Smooth muscle cell of the brain vasculature (primary cell): ENCODE data around the gene TMA7.

Experiments used
- DNase-seq: peaks from one replicate; pipeline ENCODE4 v3.0.0-alpha.2; 2012; ENCODE audit warnings: low read depth, low spot score

The TMA7 gene

DNA sequence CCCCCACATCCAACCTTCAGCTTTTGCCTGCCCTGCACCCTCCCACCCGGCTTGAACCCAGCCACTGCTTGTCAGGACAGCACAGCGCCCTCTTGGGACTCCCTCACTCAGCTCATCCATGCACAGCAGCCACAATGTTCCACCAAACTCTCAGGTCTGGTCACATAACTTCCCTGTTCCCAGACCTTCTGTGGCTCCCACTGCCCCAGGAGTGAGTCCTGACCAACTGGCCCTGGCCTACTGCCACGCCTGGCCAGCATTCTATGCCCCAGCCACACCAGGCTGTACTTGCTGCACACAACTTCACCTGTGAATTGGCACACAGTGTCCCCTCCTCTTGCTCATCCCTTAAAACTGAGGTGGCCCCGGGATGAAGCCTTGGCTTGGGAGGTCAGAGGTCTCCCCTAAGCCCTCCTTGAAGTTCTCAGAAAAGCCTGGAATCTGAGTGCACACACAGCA lies 31.2 kb upstream of the TMA7 start:
- no peak for DNase-seq

DNA sequence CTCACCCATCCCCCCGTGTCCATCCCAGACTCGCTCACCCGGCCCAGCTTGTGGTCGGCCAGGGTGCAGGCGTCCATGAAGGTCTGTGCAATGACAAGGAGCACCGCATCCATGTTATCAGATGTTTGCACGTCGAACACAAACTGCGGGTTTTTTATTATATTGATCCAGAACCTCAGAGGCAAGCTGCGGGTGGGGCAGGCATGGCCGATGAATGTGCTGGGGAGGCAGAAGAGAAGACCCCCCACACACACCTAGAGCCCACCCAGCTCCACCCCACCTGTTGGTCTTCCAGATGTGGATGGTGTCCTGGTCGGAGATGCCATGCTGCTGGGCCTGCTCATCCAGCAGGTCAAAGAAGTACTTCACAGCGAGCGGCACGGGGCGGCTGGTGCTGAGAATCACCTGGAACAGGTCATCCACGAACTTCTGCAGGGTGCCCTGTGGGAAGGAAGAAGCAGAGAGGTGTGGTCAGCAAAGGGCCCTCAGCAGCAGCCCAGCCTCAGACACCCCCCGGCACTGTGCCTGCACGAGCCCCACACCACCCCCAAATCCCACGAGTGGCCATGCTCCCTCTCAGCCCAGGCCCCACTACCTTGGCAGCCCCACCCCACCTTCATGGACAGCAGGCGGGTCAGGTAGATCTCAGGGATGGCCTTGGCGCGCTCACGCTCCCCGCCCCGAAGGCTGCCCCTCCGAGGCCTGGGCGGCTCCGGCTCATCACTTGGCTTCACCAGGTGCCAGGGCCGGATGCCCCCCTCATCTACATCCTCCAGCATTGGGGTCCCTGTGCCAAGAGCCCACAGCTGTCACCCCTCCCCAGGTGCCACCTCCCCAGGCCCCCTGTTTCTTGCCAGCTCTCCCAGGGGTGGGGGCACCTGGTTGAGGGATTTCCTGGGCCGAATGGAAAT lies 30.5 kb upstream of the TMA7 start:
- no peak for DNase-seq

GRCh38 chr3:48410205-48411040 lies 29.6 kb upstream of the TMA7 start:
- no peak for DNase-seq

GRCh38 chr3:48411041-48411588 lies 28.9 kb upstream of the TMA7 start:
- no peak for DNase-seq

DNA sequence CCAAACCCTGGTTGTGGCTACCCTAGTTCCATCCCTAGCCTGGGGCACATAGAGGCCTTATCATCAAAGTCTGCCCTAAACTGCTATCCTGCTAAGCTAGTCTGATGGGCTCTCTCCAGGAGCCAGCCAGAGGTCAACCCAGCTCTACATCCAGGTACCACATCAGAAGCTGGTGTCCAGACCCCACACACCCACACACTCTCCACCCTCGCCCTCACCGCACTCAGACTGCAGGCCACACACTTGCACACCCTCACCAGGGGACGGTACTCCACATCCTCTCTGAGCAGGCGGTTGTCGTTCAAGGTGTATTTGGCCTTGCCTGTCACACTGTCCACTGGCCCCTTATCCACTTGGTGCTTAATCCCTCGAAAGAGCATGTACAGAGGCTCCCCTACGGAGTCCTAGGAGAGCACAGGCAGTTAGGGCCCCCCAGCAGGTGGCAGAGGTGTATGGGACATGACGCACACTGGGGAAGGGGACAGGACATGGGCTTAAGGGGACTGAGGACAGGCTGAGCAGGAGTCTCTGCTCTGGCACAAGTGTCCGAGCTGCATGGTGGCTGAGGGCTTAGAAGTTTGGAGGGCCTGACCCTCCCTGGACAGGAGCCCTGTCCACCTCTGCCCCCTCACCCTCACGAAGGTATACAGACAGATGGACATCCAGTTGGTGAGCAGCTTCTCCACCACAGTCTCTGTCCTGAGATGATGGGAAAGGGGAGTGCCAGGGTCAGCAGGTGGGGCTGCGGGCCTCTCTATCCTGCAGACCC lies 28.3 kb upstream of the TMA7 start:
- DNase-seq: no peak

- no peak for DNase-seq
Measured at GRCh38 chr3:48412375-48413001, 27.6 kb upstream of the TMA7 start.

DNA sequence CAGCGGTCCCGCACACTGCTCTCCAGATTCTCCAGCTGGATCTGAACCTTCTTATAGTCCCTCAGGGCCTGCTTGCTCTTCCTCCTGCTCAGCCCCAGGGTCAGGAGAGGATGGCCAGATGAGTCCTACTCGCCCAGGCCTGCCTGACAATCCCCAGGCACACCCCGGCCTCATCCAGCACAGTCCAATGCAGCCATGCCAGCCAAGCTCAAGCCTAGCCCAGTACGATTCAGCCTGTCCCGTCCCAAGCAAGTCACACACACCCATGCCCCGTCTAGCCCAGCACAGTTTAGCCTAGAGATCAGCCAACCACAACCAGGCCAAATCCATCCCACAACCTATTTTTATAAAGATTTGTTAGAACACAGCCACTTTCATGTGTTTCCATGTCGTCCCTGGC lies 27.0 kb upstream of the TMA7 start:
- DNase-seq: no peak

- DNase-seq: no peak
Measured at GRCh38 chr3:48413611-48414010, 26.4 kb upstream of the TMA7 start.

GRCh38 chr3:48414376-48415250 lies 25.4 kb upstream of the TMA7 start:
- no peak for DNase-seq

DNA sequence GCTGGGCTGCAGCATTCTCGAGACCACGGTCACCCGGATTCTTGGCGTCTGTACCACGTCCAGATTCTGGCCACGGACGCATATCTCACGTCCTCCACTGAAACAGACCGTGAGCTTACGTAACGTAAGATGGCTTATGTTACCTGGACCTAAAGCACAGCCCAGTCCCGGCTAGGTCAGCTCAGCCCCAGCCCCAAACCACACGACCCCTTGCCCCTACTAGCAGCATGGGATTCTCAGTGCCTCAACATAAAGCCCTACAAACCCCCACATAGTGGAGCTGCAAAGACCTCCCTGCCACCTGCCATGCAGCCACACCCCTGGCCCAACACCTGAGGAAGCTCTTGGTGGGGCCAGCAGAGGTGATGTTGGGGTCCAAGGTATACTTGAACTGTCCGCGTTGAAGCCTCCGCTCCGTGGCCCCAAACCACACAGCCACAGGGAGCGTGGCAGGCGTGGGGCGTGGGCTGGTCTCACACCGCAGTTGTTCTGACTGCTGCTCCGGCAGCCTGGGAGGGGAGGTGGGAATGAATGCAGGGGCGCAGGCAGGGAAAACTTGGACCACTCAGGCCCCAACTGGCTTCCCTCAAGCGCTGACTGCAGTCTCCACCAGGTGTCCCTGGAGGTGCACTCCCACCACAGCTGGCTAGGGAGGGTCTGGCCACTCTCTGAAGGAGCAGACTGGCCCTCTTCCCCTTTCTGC lies 24.7 kb upstream of the TMA7 start:
- DNase-seq: no peak

DNA sequence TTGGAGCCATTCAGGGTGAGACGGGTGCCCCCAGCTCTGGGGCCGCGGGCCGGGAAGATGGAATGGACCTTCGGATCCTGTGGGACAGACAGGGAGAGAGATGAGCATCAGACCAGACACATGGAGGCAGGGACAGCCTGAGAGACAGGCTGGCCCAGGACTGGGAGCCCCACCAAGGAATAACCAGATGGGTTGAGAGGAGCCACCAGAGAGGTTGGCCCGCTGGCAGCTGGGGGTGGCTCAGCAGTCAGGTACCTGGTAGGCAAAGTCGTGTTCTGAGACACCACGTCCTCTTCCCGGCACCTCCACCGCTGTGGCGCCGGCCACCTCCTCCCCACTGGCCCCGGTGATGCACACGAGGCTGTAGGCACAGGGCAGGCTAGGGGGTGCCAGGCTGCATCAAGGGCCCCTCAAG lies 24.0 kb upstream of the TMA7 start:
- no peak for DNase-seq

DNA sequence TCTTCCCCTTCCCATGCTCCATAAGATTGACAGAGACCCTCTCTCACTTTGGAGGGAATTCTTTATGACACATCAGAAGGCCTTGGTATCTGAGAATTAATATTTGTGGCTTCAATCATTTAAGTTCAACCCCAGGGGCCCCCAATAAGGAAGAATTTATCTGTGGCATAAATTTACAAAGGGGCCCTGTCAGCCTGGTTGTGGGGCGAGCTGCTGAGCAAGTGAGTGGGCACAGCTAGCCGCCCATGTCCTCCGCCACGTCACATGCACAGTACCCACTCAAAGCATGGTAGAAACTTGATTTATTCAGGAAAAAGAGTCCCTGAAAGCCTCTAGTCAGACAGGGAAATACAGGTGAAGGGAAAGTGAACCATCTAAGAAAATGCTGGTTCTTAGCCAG lies 23.5 kb upstream of the TMA7 start:
- DNase-seq: no peak

DNA sequence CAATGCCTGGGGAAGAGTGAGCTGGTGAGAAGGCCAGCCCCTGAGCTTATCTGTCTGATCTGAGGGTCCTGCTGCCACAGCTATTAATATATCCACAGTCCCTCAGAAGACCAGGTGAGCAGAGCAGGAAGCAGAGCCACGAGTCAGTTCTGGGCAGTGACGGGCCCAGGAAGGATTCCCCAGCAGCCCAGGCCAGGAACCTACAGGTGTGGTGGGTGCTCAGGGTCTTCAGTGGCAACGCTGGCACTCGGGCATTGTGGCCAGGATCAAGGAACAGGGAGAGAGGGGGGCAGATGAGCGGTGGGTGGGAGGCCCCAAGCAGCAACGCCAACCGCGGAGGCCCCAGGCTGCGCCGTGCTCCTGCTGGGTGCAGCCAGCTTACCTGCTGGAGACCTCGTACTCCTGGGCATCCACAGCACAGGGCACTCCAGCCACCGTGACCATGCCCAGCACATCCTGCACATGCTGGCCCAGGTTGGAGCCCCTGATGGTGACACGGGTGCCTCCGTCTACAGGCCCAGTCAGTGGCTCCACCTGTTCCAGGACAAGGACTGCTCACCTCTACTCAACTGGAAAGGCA lies 22.4 kb upstream of the TMA7 start:
- no peak for DNase-seq

DNA sequence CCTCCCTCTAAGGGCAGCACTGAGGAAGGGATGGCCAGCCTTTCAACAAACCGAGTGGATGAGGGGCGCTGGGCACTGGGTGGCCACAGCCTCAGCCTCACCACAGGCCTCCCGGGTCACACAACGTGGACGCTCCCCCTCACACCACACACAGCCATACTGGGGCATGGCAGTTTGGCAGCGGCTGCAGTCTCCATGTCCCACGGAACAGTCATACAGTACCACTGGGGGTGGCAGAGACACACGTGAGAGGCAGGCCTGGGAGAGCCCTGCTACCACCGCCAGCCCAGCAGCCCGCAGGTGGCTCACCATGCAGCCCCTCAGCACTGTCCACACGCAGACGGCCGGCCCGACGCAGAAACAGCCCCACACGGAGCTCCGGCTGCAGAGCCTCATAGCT lies 21.9 kb upstream of the TMA7 start:
- no peak for DNase-seq

DNA sequence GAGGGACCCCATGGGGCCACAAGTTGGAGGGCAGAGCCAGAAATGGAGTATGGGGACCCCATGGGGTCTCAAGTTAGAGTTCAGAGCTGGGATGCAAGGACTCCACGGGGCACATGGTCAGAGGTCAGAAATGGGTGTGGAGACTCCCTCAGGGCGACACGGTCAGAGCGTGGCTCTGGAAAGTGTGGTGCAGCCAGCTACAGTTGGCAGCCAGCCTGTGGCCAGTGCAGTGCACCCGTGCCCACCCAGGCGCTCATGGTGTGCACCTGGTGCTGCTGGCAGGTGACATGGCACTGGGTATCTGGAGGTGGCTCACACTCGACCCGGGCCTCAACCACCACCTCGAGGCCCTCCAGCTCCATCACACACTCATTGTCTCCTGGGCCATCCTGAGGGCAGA lies 21.4 kb upstream of the TMA7 start:
- DNase-seq: no peak

- no peak for DNase-seq
Measured at GRCh38 chr3:48419149-48419548, 20.9 kb upstream of the TMA7 start.

- no peak for DNase-seq
Measured at GRCh38 chr3:48419597-48419996, 20.5 kb upstream of the TMA7 start.

GRCh38 chr3:48420561-48420960 lies 19.5 kb upstream of the TMA7 start:
- DNase-seq: no peak

- no peak for DNase-seq
Measured at GRCh38 chr3:48422272-48422671, 17.8 kb upstream of the TMA7 start.
